KMS-11 (cell line): ENCODE measurements around the gene TECR.

Experiments
- H2AFZ ChIP-seq: fragments of 200-600 bp; sonication (generic); 2 replicates; pipeline ENCODE4 v1.6.1; 2016; ENCODE audit warnings: antibody characterized with exemption, mixed run types, low read depth
- H3K27ac ChIP-seq: fragments of 200-600 bp; sonication (generic); 2 replicates; pipeline ENCODE4 v1.6.1; 2016; ENCODE audit warnings: mild to moderate bottlenecking, mixed run types
- H3K27me3 ChIP-seq: fragments of 200-600 bp; sonication (generic); 2 replicates; pipeline ENCODE4 v1.6.1; 2017; ENCODE audit warnings: mild to moderate bottlenecking, low read depth, mixed run types, moderate library complexity; ENCODE audit not compliant: insufficient read depth
- H3K36me3 ChIP-seq: fragments of 200-600 bp; sonication (generic); 2 replicates; pipeline ENCODE4 v1.6.1; 2017; ENCODE audit warnings: mild to moderate bottlenecking, mixed run types; ENCODE audit not compliant: insufficient read depth
- H3K4me1 ChIP-seq: fragments of 200-600 bp; sonication (generic); 2 replicates; pipeline ENCODE4 v1.6.1; 2016; ENCODE audit warnings: mild to moderate bottlenecking, low read depth, mixed run types; ENCODE audit not compliant: poor library complexity, severe bottlenecking
- H3K4me2 ChIP-seq: fragments of 200-600 bp; sonication (generic); 2 replicates; pipeline ENCODE4 v1.7.0; 2016; ENCODE audit warnings: mild to moderate bottlenecking, mixed run types
- H3K4me3 ChIP-seq: fragments of 200-600 bp; sonication (generic); IDR thresholded peaks from 2 replicates; pipeline ENCODE4 v1.6.1; 2017; ENCODE audit warnings: low read depth, low read length, mixed read lengths; ENCODE audit not compliant: insufficient read depth
- H3K79me2 ChIP-seq: fragments of 200-600 bp; sonication (generic); 2 replicates; pipeline ENCODE4 v1.6.1; 2016; ENCODE audit warnings: low read depth, mixed run types; ENCODE audit not compliant: insufficient read depth
- H3K9ac ChIP-seq: fragments of 200-600 bp; sonication (generic); 2 replicates; pipeline ENCODE4 v1.6.1; 2016; ENCODE audit warnings: mild to moderate bottlenecking, mixed run types
- H4K20me1 ChIP-seq: fragments of 200-600 bp; sonication (generic); 2 replicates; pipeline ENCODE4 v1.6.1; 2016; ENCODE audit warnings: mild to moderate bottlenecking, mixed run types; ENCODE audit not compliant: insufficient read depth
- CTCF ChIP-seq: fragments of 200-600 bp; sonication (generic); conservative IDR thresholded peaks from 2 replicates; pipeline ENCODE4 v1.6.1; 2017; ENCODE audit warnings: low read depth, mild to moderate bottlenecking, antibody characterized with exemption, low read length, moderate library complexity, mixed read lengths

The TECR gene

GRCh38 chr19:14575428-14575980 lies 46.1 kb downstream of the TECR start:
- Histone ChIP-seq H3K4me2 (no peak overlapping the region), H2AFZ (no peak overlapping the region), H3K36me3 (no peaks in the 10 kb centered on the region), H3K9ac (no peak overlapping the region), H3K27me3 (no peaks in the 10 kb centered on the region), H4K20me1 (no peaks in the 10 kb centered on the region), H3K4me1 (peaks cover 13% of the 10 kb centered on the region), H3K27ac (no peak overlapping the region), H3K4me3 (no peak overlapping the region), H3K79me2 (peaks cover 9% of the 10 kb centered on the region; the same call in 1 of the 2 replicates)
- no peak for TF ChIP-seq CTCF

- no peak overlapping the region for H3K4me2 ChIP-seq
- H3K36me3 ChIP-seq, result no peaks in the 10 kb centered on the region
- peaks cover 1% of the 10 kb centered on the region; the same call in 1 of the 2 replicates for H3K79me2 ChIP-seq
- H3K4me3 ChIP-seq, result no peak overlapping the region
- H4K20me1 ChIP-seq, result no peaks in the 10 kb centered on the region
- H2AFZ ChIP-seq, result no peak overlapping the region
- H3K9ac ChIP-seq, result no peak overlapping the region
- no peak for TF ChIP-seq CTCF
- H3K27me3 ChIP-seq, result no peaks in the 10 kb centered on the region
- peaks cover 13% of the 10 kb centered on the region for H3K4me1 ChIP-seq
- no peak overlapping the region for H3K27ac ChIP-seq
These were observed 47.0 kb downstream of the TECR start for GRCh38 chr19:14576363-14576762.

- H3K27ac ChIP-seq, result no peak overlapping the region
- H3K36me3 ChIP-seq, result no peaks in the 10 kb centered on the region
- H3K27me3 ChIP-seq, result no peaks in the 10 kb centered on the region
- no peak overlapping the region for H3K9ac ChIP-seq
- H3K4me1 ChIP-seq, result peaks cover 10% of the 10 kb centered on the region
- H2AFZ ChIP-seq, result no peak overlapping the region
- H3K4me3 ChIP-seq, result no peak overlapping the region
- no peaks in the 10 kb centered on the region for H3K79me2 ChIP-seq
- no peaks in the 10 kb centered on the region for H4K20me1 ChIP-seq
- no peak for TF ChIP-seq CTCF
- H3K4me2 ChIP-seq, result no peak overlapping the region
These were observed 47.9 kb downstream of the TECR start for GRCh38 chr19:14577264-14577663.

GRCh38 chr19:14577885-14578427 lies 48.6 kb downstream of the TECR start:
- H3K4me1 ChIP-seq, result peaks cover 9% of the 10 kb centered on the region
- no peak overlapping the region for H3K27ac ChIP-seq
- no peaks in the 10 kb centered on the region for H3K27me3 ChIP-seq
- TF ChIP-seq CTCF, result no peak
- H4K20me1 ChIP-seq, result no peaks in the 10 kb centered on the region
- H3K4me3 ChIP-seq, result no peak overlapping the region
- H2AFZ ChIP-seq, result no peak overlapping the region
- no peaks in the 10 kb centered on the region for H3K36me3 ChIP-seq
- no peak overlapping the region for H3K9ac ChIP-seq
- no peak overlapping the region for H3K4me2 ChIP-seq
- no peaks in the 10 kb centered on the region for H3K79me2 ChIP-seq
